ENCODE data around the gene HEATR3.

DNA sequence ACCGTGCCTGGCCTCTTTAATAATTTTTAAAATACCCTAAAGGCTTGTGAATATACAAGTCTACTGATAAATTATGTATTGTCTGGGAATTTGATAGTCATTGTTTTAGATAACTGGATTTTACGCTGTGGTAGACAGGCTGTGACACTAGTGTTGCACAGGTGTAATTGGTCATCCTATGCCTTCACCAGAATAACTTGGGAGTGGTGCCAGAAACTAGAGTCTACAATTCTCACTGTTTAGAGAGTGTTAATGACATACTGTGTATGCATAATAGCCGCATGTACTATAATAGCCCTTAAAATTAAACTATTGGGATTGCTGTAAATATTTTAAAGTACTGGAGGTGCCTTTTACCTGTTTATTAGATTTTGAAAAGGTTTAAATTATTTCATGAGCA is 29.3 kb upstream of the HEATR3 start:
- TF ChIP-seq CTCF (conservative IDR thresholded peaks at IDR 0.05; ENCODE audit: low read depth in 2 of 2) (no peak), JUNB (IDR thresholded peaks at IDR 0.05; ENCODE audit: unreplicated experiment) (no peak), EZH2 (IDR thresholded peaks at IDR 0.05; ENCODE audit: low read depth, unreplicated experiment) (no peak), REST (IDR thresholded peaks at IDR 0.05; ENCODE audit: unreplicated experiment) (no peak), POLR2AphosphoS5 (IDR thresholded peaks at IDR 0.05; ENCODE audit: low read depth) (no peak), EZH2phosphoT487 (IDR thresholded peaks at IDR 0.05; ENCODE audit: unreplicated experiment) (no peak), ZNF462 (CRISPR knock-in tag; IDR thresholded peaks at IDR 0.05) (no peak), CREB1 (CRISPR knock-in tag; IDR thresholded peaks at IDR 0.05; ENCODE audit: low read depth) (no peak), ZNF331 (CRISPR knock-in tag; IDR thresholded peaks at IDR 0.05; ENCODE audit: low read depth) (no peak), NANOG (IDR thresholded peaks at IDR 0.05; ENCODE audit: borderline replicate concordance) (no peak), ETS1 (IDR thresholded peaks at IDR 0.05) (no peak), ZNF114 (CRISPR knock-in tag; IDR thresholded peaks at IDR 0.05) (no peak)
